BE2C (cell line): Measurements from ENCODE around the gene GFOD1.

Source experiments
- DNase-seq: peaks from one replicate; pipeline ENCODE4 v3.0.0-alpha.2; 2020
- H3K27me3 ChIP-seq: fragments of 250-450 bp; sonication (Bioruptor Pico); 2 replicates; pipeline ENCODE4 v1.5.1; 2020; ENCODE audit warnings: mild to moderate bottlenecking
- H3K36me3 ChIP-seq: fragments of 250-450 bp; sonication (Bioruptor Pico); 2 replicates; pipeline ENCODE4 v1.5.1; 2020; ENCODE audit warnings: mild to moderate bottlenecking
- H3K4me1 ChIP-seq: fragments of 250-450 bp; sonication (Bioruptor Pico); 2 replicates; pipeline ENCODE4 v1.5.1; 2020
- H3K4me3 ChIP-seq: 2 replicates; pipeline ENCODE4 v1.5.1; 2011; ENCODE audit warnings: low read depth, low read length
- H3K9me3 ChIP-seq: fragments of 250-450 bp; sonication (Bioruptor Pico); 2 replicates; pipeline ENCODE4 v1.5.1; 2020
- TF ChIP-seq, protein P1 (sequence below): IDR thresholded peaks from 2 replicates; pipeline ENCODE4 v1.5.1; 2012; ENCODE audit warnings: mild to moderate bottlenecking, low read depth, low read length

GFOD1 gene

GRCh38 chr6:13490402-13490801 lies 3.0 kb upstream of the GFOD1 start:
- no peak for DNase-seq
- H3K27me3 ChIP-seq = no peaks in the 10 kb centered on the region
- H3K36me3 ChIP-seq = no peaks in the 10 kb centered on the region
- no peaks in the 10 kb centered on the region for H3K4me1 ChIP-seq
- H3K9me3 ChIP-seq = no peaks in the 10 kb centered on the region
- H3K4me3 ChIP-seq = no peak overlapping the region
- TF ChIP-seq, protein P1, sequence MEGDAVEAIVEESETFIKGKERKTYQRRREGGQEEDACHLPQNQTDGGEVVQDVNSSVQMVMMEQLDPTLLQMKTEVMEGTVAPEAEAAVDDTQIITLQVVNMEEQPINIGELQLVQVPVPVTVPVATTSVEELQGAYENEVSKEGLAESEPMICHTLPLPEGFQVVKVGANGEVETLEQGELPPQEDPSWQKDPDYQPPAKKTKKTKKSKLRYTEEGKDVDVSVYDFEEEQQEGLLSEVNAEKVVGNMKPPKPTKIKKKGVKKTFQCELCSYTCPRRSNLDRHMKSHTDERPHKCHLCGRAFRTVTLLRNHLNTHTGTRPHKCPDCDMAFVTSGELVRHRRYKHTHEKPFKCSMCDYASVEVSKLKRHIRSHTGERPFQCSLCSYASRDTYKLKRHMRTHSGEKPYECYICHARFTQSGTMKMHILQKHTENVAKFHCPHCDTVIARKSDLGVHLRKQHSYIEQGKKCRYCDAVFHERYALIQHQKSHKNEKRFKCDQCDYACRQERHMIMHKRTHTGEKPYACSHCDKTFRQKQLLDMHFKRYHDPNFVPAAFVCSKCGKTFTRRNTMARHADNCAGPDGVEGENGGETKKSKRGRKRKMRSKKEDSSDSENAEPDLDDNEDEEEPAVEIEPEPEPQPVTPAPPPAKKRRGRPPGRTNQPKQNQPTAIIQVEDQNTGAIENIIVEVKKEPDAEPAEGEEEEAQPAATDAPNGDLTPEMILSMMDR = no peak

DNA sequence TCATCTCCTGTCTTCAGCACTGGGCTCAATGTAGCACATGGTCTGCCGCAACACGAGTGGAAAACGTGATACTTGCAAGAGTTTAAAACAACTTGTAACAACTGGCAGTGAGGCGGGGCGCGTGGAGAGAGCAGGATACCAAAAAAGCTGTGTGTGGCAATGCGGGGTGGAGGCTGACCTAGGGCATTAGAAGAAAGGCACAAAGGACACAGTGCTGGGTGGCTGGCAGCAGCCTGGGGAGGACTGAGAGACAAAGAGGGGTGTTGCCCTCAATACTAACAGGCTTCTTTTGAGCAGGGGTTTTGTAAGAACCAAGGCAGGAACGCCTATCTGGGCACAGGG lies 1.5 kb upstream of the GFOD1 start:
- no peaks in the 10 kb centered on the region for H3K27me3 ChIP-seq
- H3K36me3 ChIP-seq = no peaks in the 10 kb centered on the region
- H3K9me3 ChIP-seq = no peaks in the 10 kb centered on the region
- TF ChIP-seq, protein P1 = no peak
- no peak for DNase-seq
- no peaks in the 10 kb centered on the region; the same call in 1 of the 2 replicates for H3K4me1 ChIP-seq
- no peak overlapping the region for H3K4me3 ChIP-seq

DNA sequence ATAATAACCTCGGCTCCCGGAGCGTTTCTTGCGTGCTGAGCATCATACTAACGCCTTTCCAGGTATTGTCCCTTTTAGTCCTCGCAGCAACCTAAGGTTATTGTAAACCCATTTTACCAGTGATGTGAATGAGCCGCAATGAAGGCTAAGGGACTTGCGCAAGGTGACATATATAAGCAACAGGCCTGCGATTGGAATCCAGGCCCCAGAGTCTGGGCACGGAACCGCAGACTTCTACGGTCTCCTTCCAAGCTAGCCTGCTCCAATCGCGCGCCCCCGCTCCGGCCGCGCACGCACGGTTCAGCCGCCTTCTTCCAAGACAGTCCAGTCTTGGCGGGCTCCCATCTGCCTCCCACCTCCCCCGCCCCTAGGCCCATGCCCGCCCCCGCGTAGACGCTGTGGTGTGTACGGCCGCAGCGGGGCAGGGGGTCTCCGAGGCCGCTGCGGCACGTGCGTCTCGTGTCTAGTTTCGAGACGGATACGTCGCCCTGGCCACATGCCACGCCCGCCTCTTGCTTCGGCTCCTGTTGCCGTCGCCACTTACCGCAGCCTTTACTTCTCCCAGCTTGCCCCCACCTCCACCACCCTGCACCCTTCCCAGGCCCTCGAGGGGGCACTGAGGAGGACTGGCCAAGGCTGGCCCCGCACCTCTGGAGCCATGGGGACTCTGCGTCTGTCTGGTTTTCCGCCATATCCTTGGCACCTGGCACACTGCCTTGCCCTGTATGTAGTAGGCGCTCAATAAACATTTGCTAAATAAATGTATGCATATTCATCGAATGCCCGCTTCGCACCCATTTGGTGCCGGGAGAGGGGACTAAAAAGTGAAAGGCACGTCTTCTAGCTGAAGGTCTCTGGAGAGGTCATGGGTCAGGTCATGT lies 855 bp upstream of the GFOD1 start:
- H3K4me3 ChIP-seq = peak overlapping the region; percentile 71
- TF ChIP-seq, protein P1 = no peak
- no peaks in the 10 kb centered on the region; the same call in 1 of the 2 replicates for H3K4me1 ChIP-seq
- peak; percentile 23 for DNase-seq
- H3K36me3 ChIP-seq = no peaks in the 10 kb centered on the region
- H3K27me3 ChIP-seq = no peaks in the 10 kb centered on the region
- H3K9me3 ChIP-seq = no peaks in the 10 kb centered on the region

GRCh38 chr6:13486679-13487121 lies 700 bp downstream of the GFOD1 start:
- H3K4me3 ChIP-seq = peak overlapping the region; percentile 80
- no peaks in the 10 kb centered on the region; the same call in 1 of the 2 replicates for H3K4me1 ChIP-seq
- H3K9me3 ChIP-seq = no peaks in the 10 kb centered on the region
- peak; percentile 64 for DNase-seq
- H3K27me3 ChIP-seq = no peaks in the 10 kb centered on the region
- H3K36me3 ChIP-seq = no peaks in the 10 kb centered on the region
- TF ChIP-seq, protein P1 = no peak

- Histone ChIP-seq H3K27me3 (no peaks in the 10 kb centered on the region), H3K4me3 (peak overlapping the region; percentile 80), H3K36me3 (no peaks in the 10 kb centered on the region), H3K9me3 (no peaks in the 10 kb centered on the region), H3K4me1 (no peaks in the 10 kb centered on the region; the same call in 1 of the 2 replicates)
- peak; percentile 49 for DNase-seq
- TF ChIP-seq, protein P1 = no peak
Measured at GRCh38 chr6:13485923-13486562, 1.4 kb downstream of the GFOD1 start.

DNA sequence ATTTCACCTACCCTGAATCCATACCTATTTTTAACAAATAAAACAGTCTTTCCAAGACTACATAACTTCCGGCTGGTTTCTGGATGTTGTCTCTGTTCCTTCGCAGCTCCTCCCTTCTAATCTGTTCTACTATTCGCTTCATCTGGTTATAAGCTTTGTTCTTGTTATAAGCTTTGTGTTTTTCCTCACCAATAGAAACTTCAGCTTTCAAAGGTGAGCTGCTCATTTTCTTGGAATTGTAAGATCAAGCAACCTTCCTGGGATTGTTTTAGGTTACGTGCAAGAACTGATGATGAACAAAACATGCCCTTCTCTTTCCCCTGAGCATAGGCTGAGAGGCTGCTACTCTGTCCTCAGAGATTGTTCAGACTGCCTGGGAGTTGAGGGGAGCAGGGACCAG lies 2.1 kb downstream of the GFOD1 start:
- H3K36me3 ChIP-seq = no peaks in the 10 kb centered on the region
- no peak for DNase-seq
- no peaks in the 10 kb centered on the region for H3K27me3 ChIP-seq
- H3K4me3 ChIP-seq = peak overlapping the region; percentile 80
- H3K4me1 ChIP-seq = no peaks in the 10 kb centered on the region; the same call in 1 of the 2 replicates
- TF ChIP-seq, protein P1 = no peak
- no peaks in the 10 kb centered on the region for H3K9me3 ChIP-seq
